NCI-H2227 (cell line): ENCODE data around the gene CA5B.
A peak's percentile ranks its signal among the peaks of the same experiment; 100 is the strongest.
"Not testable (repeated sequence)": the region's sequence is repeated elsewhere in the genome, so short reads cannot be mapped to it uniquely, and the experiment has no call there.

ENCODE experiments used
- DNase-seq: peaks from one replicate; lab custom pipeline; 2025; ENCODE audit not compliant: unreplicated experiment; lab: John Stamatoyannopoulos, UW

CA5B gene

DNA sequence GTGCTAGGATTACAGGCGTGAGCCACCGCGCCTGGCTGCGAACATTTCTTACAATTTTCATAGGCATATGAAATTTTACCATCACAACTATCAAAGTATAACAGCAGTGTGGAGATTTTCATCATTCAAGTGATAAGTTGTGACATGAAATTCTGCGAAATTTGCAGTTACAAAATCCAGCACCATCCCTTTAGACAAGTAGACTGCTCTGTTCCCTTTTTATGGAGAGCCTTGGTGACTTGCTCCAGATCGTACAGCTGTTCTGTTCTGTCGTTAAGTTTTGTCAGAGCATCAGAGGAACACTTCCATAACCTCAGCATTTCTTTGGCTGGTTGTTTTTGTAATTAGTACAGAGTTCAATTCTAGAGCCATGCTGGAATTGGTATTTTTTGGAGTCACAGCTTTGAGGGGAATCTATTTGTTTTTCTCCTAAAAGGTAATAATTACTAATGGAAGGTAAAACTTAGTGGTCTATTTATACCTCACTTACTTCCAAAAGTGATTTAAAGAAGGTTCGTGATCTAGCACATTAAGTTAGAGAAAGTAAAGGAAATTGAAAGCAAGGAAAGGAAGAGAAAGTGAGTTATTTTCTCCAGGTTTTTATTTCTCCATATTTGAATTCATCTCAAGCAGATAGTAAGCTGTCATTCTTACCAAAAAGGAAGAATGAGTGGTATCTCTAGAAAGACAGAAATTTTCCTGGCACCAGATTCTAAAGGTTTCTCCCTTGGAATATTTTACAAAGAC is 74.3 kb downstream of the CA5B start:
- no peak for DNase-seq

- DNase-seq, result no peak
Observed at GRCh38 chrX:15813416-15813815, 75.3 kb downstream of the CA5B start.

DNA sequence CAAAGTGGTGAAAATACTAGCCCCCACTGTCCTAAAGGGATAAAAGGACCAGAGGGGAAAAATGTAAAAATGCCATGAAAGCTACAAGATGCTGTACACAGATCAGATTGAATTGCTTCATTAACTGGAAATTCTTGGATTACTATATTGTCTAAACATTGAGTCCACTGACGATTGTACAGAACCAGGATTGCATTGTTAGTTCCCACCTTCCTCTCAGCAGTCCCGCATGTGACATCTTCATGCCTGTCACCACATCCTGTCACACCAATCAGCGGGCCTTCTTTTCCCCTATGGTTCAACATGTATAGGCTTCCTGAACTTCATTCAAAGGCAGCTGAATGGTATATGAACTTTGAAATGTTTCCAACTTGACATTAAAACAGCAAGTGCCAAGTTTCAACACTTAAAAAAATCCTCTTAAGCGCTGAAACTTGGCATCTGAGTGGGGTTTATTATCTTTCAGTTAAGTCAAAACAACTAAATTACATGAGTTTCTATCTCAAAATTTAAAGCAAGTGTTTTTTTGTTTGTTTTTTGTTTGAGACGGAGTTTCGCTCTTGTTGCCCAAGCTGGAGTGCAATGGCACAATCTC is 76.8 kb downstream of the CA5B start:
- DNase-seq, result no peak

DNA sequence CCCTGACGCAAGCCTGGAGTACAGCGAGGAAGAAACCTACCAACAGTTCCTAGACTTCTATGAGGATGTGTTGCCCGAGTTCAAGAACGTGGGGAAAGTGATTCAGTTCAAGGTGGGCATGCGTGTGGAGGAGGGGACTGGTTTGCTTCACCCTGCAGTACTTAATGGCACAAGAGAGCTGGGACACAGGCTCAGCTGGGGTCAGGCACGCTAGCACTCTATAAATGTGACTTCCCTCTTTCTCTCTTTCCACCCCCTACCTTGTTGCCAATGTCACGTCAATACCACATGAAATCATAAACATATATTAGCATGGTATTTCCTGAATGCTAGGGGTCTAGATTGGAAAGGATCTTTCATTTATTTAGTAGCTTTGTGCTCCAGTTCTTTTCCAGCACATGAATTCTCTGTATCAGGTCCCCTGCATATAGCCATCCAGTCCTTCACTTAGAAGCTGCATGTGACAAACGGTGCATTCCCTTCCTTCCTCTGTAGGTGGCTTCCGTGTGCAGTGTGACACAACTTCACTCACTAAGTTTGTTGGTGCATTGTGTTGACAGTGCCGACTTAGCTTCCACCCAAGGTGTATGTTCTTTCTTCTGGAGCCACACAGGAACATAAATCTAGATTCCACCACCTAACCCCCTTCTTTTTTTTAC is 77.8 kb downstream of the CA5B start:
- DNase-seq, result peak; percentile 17

DNA sequence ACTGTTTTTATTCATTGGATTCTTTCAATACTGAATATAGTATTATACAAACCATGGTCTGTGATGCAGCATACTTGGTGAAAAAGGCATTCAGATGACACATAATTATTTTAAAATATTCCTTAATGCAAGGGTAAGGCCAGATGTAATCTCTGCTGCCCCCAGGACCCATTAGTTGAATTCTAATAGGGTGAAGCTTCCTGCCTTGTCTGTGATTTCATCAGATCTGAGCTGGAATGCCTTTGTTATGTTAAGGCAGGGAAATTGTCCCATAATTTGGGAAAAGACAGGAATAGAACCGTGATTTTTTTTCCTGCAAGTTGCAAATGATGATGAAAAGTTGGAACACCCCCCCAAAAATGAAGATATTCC is 78.4 kb downstream of the CA5B start:
- DNase-seq, result no peak

- DNase-seq, result no peak
Observed at GRCh38 chrX:15816886-15817285, 78.8 kb downstream of the CA5B start.

DNA sequence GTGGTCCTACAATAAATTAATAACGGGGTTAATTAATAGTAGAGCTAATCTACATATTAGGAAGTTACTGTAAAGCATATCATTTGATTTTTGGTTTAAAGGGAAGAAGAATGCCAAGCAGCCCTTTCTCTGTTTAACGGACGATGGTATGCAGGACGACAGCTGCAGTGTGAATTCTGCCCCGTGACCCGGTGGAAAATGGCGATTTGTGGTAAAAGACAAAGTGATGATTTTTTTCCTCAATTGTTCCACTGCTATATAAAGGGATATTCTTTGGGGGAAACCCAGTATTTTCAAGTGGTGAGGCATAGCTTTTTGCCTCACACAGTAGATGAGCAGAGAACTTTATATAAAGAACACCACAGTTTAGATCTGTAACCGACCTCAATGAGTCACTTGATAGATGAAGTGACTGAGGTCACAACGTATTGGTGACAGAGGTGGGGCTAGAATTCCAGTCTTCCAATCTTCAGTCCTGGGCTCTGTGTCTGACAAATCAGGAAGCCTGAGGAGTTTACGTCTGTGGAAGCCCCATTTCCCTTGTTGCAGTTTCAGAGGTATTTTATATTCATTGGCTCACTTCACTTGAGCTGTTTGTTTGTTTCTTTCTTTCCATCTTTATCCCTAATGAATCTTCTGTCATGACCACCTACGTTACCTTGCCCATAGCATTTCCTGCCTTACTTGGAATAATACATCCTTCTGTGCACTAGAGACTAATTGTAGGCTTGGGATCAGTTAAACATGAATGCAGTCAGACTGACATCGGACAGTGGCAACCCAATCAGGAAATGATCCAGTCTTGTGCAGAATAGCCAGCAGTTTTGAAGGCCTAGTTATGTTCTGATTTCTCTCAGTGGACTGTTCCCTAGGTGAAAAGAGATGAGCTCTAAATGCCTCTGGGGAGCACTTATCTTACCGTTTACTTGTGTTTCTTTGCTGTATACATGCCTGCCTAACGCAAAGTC is 82.3 kb downstream of the CA5B start:
- DNase-seq, result no peak

GRCh38 chrX:15822922-15823321 is 84.9 kb downstream of the CA5B start:
- no peak for DNase-seq

GRCh38 chrX:15825936-15826335 is 87.9 kb downstream of the CA5B start:
- no peak for DNase-seq

DNA sequence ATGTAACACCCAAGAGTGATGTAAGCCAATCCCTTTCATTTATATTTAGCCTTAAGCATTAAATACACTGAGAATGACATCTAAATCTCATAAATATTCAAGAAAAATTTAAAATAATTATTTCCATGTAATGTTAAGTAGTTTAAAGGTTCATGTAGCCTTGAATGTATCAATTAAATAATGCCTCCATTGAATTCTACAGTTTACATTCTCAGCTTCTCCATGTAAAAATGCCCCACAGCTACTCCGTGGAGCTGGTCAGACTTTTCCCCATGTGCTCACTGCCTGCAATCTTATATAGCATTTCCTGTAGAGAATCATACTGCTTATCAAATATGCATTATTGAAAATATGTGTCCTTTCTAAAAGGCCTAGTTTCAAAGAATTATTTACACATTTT is 91.1 kb downstream of the CA5B start:
- no peak for DNase-seq

- DNase-seq, result not testable (repeated sequence)
Observed at GRCh38 chrX:15831347-15831746, 93.3 kb downstream of the CA5B start.

DNA sequence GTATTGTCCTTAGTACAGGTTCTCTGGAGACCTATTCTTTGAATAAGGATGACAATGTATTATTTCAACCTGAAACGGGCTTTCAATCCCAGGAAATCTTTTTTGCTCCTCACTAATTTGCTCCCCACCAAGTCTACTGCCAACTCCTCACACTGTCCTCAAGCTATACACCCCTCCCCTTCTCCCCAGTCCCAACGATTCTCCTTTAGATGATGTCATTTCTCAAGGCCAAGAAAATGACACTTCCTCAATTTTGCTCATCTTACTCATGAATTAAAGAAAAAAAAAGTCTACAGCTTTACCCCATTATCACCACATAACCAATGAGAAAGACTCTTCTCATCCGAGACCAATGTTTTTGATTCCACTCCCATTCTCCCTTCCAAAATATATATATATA is 96.0 kb downstream of the CA5B start:
- DNase-seq, result no peak

DNA sequence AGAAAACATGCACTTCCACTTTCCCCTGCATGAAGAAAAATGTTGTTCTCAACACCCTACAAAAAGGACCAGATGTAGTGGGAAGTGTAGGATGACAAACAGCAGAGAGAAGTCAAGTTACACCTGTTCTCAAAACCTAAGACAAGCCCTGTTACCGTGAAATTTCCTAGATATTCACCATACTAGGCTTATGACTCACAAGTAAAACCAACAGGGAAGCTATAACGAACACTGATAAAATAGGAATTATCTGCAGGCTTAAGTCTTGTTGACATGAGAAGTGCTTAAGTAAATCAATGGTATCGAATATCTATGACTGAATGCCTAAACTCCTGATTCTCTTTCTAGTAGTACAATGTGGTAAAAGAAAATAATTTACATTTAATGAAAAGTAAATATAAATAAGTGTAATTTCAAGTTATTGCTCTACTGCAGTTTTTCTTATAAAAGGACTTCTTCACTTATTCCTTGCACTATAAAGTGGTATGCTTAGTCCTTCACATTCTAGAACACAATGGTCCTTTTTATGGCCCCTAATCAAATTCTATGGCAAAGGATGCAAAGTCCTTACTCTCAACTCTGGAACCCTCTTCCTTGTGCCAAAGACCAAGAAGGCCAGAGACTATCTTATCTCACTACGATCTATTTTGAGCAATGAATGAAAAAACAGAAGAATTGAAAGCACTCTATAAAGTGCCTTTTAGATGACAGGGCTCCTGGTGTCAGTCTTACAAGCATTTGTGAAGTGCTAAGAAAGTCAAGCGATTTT is 96.9 kb downstream of the CA5B start:
- DNase-seq, result no peak
